DND-41 (cell line): ENCODE results near the gene KRT86.

ENCODE experiments used
- EZH2 ChIP-seq: IDR thresholded peaks from 3 replicates; pipeline ENCODE4 v1.6.1; 2012; ENCODE audit warnings: borderline replicate concordance, low read depth, mild to moderate bottlenecking, moderate library complexity, low read length, inconsistent platforms; ENCODE audit not compliant: severe bottlenecking
- TF ChIP-seq, protein P1 (sequence below): IDR thresholded peaks from 2 replicates; pipeline ENCODE4 v1.5.1; 2012; ENCODE audit warnings: borderline replicate concordance, low read length, moderate library complexity, mild to moderate bottlenecking; ENCODE audit not compliant: poor library complexity, severe bottlenecking; ENCODE audit errors: extremely low read depth

DNA sequence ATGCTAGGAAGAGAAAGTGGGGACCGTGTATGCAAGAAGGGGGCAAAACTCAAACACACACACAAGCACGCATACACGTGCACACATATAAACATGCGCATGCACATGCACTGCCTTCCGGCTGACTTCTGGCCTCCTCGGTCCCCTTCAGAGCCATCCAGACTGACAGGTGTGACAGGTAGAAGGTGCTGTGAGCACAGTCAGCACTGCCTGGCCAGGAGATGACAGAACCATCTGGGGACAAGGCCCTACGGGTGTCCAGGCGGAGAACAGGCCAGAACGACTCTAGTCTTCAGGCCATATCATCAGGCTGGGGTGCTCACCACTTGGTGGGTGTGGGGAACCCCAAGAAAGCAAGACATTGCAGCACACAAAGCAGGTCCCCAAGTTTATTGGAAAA lies 39.5 kb downstream of the KRT86 start:
- TF ChIP-seq, protein P1, sequence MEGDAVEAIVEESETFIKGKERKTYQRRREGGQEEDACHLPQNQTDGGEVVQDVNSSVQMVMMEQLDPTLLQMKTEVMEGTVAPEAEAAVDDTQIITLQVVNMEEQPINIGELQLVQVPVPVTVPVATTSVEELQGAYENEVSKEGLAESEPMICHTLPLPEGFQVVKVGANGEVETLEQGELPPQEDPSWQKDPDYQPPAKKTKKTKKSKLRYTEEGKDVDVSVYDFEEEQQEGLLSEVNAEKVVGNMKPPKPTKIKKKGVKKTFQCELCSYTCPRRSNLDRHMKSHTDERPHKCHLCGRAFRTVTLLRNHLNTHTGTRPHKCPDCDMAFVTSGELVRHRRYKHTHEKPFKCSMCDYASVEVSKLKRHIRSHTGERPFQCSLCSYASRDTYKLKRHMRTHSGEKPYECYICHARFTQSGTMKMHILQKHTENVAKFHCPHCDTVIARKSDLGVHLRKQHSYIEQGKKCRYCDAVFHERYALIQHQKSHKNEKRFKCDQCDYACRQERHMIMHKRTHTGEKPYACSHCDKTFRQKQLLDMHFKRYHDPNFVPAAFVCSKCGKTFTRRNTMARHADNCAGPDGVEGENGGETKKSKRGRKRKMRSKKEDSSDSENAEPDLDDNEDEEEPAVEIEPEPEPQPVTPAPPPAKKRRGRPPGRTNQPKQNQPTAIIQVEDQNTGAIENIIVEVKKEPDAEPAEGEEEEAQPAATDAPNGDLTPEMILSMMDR, result no peak
- no peak for TF ChIP-seq EZH2
